Activated CD8-positive, alpha-beta memory T cell treated with anti-CD3 and anti-CD28 coated beads, Interleukin-2, amount 10 ng/mL, durations not matched to agents 7 days and 5 days (primary cell): ENCODE measurements around the gene HOXA4. TPM values are rescaled to one million over a fixed set of nuclear protein-coding genes. Genes with fewer than 3 reads are reported as not detected.

ENCODE experiments used
- ATAC-seq: fragments of 150-1000 bp; cut with Tn5 transposase; one replicate; pipeline ENCODE4 v1.10.0; 2021; ENCODE audit warnings: moderate library complexity
- CTCF ChIA-PET: fragments of 350-600 bp; sonication (Branson Sonifier 250); formaldehyde crosslinking; loops from one replicate; lab custom pipeline; 2021; ENCODE audit warnings: antibody characterized with exemption; lab: Charles Lee
- DNase-seq: peaks from one replicate; pipeline ENCODE4 v3.0.0-alpha.2; 2020
- H3K27ac Mint-ChIP-seq: one replicate; pipeline ENCODE4 v1.8.0; 2021; ENCODE audit warnings: mild to moderate bottlenecking, mixed read lengths
- H3K27me3 Mint-ChIP-seq: one replicate; pipeline ENCODE4 v1.8.0; 2021; ENCODE audit warnings: mixed read lengths
- H3K36me3 Mint-ChIP-seq: one replicate; pipeline ENCODE4 v1.8.0; 2021; ENCODE audit warnings: mild to moderate bottlenecking, mixed read lengths
- H3K4me1 Mint-ChIP-seq: one replicate; pipeline ENCODE4 v1.8.0; 2021; ENCODE audit warnings: mixed read lengths
- H3K4me3 Mint-ChIP-seq: one replicate; pipeline ENCODE4 v1.8.0; 2021; ENCODE audit warnings: mild to moderate bottlenecking, moderate library complexity, mixed read lengths
- H3K9me3 Mint-ChIP-seq: one replicate; pipeline ENCODE4 v1.8.0; 2022; ENCODE audit warnings: low read depth, mixed read lengths
- total RNA-seq, 2 experiments: library from RNA; stranded (reverse); gene quantifications; one replicate each; pipeline ENCODE4 v1.2.3, GENCODE V29; 2021

Gene HOXA4
- total RNA-seq, 2 experiments from 2014 or later = not detected

- no peak for DNase-seq
- CTCF ChIA-PET = interaction anchor here (2.1 kb wide), 1 partner anchor 9 kb away, joined by 6 read pairs; the partner anchor contains the start of gene HOXA7
- no peak within 1 kb of the TSS for H3K4me3 Mint-ChIP-seq
Measured at GRCh38 chr7:27165089-27165995, 34.8 kb upstream of the HOXA4 start, which contains the start of gene HOXA9. Gene HOXA9 (minus strand): TSS chr7:27165537. CDS start chr7:27165457, 80 bp downstream.

GRCh38 chr7:27164367-27165088 is 34.0 kb upstream of the HOXA4 start:
- DNase-seq = no peak
- Mint-ChIP-seq H3K4me1 (peaks cover 6% of the 10 kb centered on the region), H3K9me3 (no peaks in the 10 kb centered on the region), H3K27me3 (peaks cover 86% of the 10 kb centered on the region), H3K36me3 (no peaks in the 10 kb centered on the region), H3K4me3 (no peak overlapping the region), H3K27ac (no peak overlapping the region)
- ATAC-seq = no peak
- CTCF ChIA-PET = interaction anchor here (2.1 to 2.3 kb wide), 2 partner anchors 8 to 14 kb away, joined by 6 to 15 read pairs; partner anchors contain the start of gene HOXA7

More at GRCh38 chr7:27165089-27165995, 34.8 kb upstream of the HOXA4 start, which contains the start of gene HOXA9:
- H3K27me3 Mint-ChIP-seq = peaks cover 84% of the 10 kb centered on the region
- no peak for ATAC-seq
- H3K27ac Mint-ChIP-seq = peak within 1 kb of the TSS; percentile 77
- H3K36me3 Mint-ChIP-seq = no peaks in the 10 kb centered on the region
- no peaks in the 10 kb centered on the region for H3K9me3 Mint-ChIP-seq
- peaks cover 2% of the 10 kb centered on the region for H3K4me1 Mint-ChIP-seq

- H3K27ac Mint-ChIP-seq = no peak overlapping the region
- H3K4me3 Mint-ChIP-seq = no peak overlapping the region
- H3K36me3 Mint-ChIP-seq = no peaks in the 10 kb centered on the region
- peaks cover 86% of the 10 kb centered on the region for H3K27me3 Mint-ChIP-seq
- DNase-seq (no peak), ATAC-seq (no peak)
- CTCF ChIA-PET = interaction anchor here (2.3 to 3.7 kb wide), 2 partner anchors 13 to 482 kb away, joined by 15 to 38 read pairs; no protein-coding TSS in a partner anchor
- H3K9me3 Mint-ChIP-seq = no peaks in the 10 kb centered on the region
- peaks cover 6% of the 10 kb centered on the region for H3K4me1 Mint-ChIP-seq
Measured at GRCh38 chr7:27164045-27164366, 33.4 kb upstream of the HOXA4 start.

GRCh38 chr7:27163288-27164044 is 32.9 kb upstream of the HOXA4 start:
- no peak for ATAC-seq
- peaks cover 86% of the 10 kb centered on the region for H3K27me3 Mint-ChIP-seq
- DNase-seq = no peak
- no peaks in the 10 kb centered on the region for H3K9me3 Mint-ChIP-seq
- H3K36me3 Mint-ChIP-seq = no peaks in the 10 kb centered on the region
- H3K4me3 Mint-ChIP-seq = no peak overlapping the region
- CTCF ChIA-PET = interaction anchor here (0.9 to 3.7 kb wide), 6 partner anchors 11 to 482 kb away, joined by 3 to 38 read pairs (median 6); partner anchors contain the start of gene HOXA10
- H3K4me1 Mint-ChIP-seq = peaks cover 7% of the 10 kb centered on the region
- H3K27ac Mint-ChIP-seq = no peak overlapping the region

GRCh38 chr7:27162561-27163287 is 32.2 kb upstream of the HOXA4 start:
- CTCF ChIA-PET = interaction anchor here (0.6 to 3.7 kb wide), 9 partner anchors 12 to 1158 kb away, joined by 3 to 38 read pairs (median 4); partner anchors contain the start of gene HOXA10
- Mint-ChIP-seq H3K36me3 (peaks cover 1% of the 10 kb centered on the region), H3K9me3 (no peaks in the 10 kb centered on the region), H3K27me3 (peaks cover 86% of the 10 kb centered on the region), H3K4me1 (peaks cover 7% of the 10 kb centered on the region), H3K4me3 (no peak overlapping the region), H3K27ac (no peak overlapping the region)
- ATAC-seq (no peak), DNase-seq (no peak)

GRCh38 chr7:27161721-27162560 is 31.4 kb upstream of the HOXA4 start:
- Mint-ChIP-seq H3K9me3 (no peaks in the 10 kb centered on the region), H3K4me1 (peaks cover 7% of the 10 kb centered on the region), H3K27me3 (peaks cover 86% of the 10 kb centered on the region), H3K4me3 (no peak overlapping the region), H3K36me3 (peaks cover 1% of the 10 kb centered on the region), H3K27ac (no peak overlapping the region)
- CTCF ChIA-PET = interaction anchor here (0.6 to 3.7 kb wide), 21 partner anchors 11 to 1306 kb away, joined by 3 to 38 read pairs (median 6); partner anchors contain the start of gene HOXA10
- DNase-seq = no peak
- ATAC-seq = no peak

- Mint-ChIP-seq H3K4me1 (peaks cover 7% of the 10 kb centered on the region), H3K9me3 (no peaks in the 10 kb centered on the region), H3K36me3 (peaks cover 1% of the 10 kb centered on the region), H3K27me3 (peaks cover 84% of the 10 kb centered on the region), H3K27ac (no peak overlapping the region), H3K4me3 (peak overlapping the region; percentile 57)
- CTCF ChIA-PET = interaction anchor here (0.6 to 3.7 kb wide), 39 partner anchors 9 to 1309 kb away, joined by 3 to 38 read pairs (median 4); partner anchors contain the start of genes HOXA3 and HOXA4
- ATAC-seq (no peak), DNase-seq (no peak)
Measured at GRCh38 chr7:27161214-27161720, 30.7 kb upstream of the HOXA4 start.

- Mint-ChIP-seq H3K36me3 (peaks cover 1% of the 10 kb centered on the region), H3K27me3 (peaks cover 85% of the 10 kb centered on the region), H3K4me3 (peak overlapping the region; percentile 57), H3K4me1 (peaks cover 8% of the 10 kb centered on the region), H3K27ac (no peak overlapping the region), H3K9me3 (no peaks in the 10 kb centered on the region)
- CTCF ChIA-PET = interaction anchor here (0.6 to 3.7 kb wide), 39 partner anchors 8 to 1309 kb away, joined by 3 to 38 read pairs (median 4); partner anchors contain the start of genes HOXA3 and HOXA4
- DNase-seq = peak; percentile 85
- peak; percentile 74 for ATAC-seq
Measured at GRCh38 chr7:27160546-27161213, 30.1 kb upstream of the HOXA4 start.

GRCh38 chr7:27160145-27160545 is 29.6 kb upstream of the HOXA4 start:
- Mint-ChIP-seq H3K4me3 (peak overlapping the region; percentile 16), H3K36me3 (peaks cover 1% of the 10 kb centered on the region), H3K4me1 (peaks cover 11% of the 10 kb centered on the region), H3K27ac (no peak overlapping the region), H3K27me3 (peaks cover 87% of the 10 kb centered on the region), H3K9me3 (no peaks in the 10 kb centered on the region)
- CTCF ChIA-PET = interaction anchor here (1.1 to 3.7 kb wide), 17 partner anchors 8 to 1304 kb away, joined by 3 to 38 read pairs (median 7); partner anchors contain the start of gene HOXA3
- DNase-seq (no peak), ATAC-seq (peak; percentile 20)

- CTCF ChIA-PET = interaction anchor here (0.7 to 1.2 kb wide), 5 partner anchors 27 to 790 kb away, joined by 3 read pairs; no protein-coding TSS in a partner anchor
- Mint-ChIP-seq H3K4me1 (peaks cover 15% of the 10 kb centered on the region), H3K4me3 (peak overlapping the region; percentile 16), H3K36me3 (peaks cover 1% of the 10 kb centered on the region), H3K9me3 (no peaks in the 10 kb centered on the region), H3K27ac (no peak overlapping the region), H3K27me3 (peaks cover 89% of the 10 kb centered on the region)
- ATAC-seq (no peak), DNase-seq (no peak)
Measured at GRCh38 chr7:27159266-27160144, 28.9 kb upstream of the HOXA4 start.
